ENCODE measurements around the gene HDAC9.
"Not testable (repeated sequence)": the region's sequence is repeated elsewhere in the genome, so short reads cannot be mapped to it uniquely, and the experiment has no call there.

The HDAC9 gene

DNA sequence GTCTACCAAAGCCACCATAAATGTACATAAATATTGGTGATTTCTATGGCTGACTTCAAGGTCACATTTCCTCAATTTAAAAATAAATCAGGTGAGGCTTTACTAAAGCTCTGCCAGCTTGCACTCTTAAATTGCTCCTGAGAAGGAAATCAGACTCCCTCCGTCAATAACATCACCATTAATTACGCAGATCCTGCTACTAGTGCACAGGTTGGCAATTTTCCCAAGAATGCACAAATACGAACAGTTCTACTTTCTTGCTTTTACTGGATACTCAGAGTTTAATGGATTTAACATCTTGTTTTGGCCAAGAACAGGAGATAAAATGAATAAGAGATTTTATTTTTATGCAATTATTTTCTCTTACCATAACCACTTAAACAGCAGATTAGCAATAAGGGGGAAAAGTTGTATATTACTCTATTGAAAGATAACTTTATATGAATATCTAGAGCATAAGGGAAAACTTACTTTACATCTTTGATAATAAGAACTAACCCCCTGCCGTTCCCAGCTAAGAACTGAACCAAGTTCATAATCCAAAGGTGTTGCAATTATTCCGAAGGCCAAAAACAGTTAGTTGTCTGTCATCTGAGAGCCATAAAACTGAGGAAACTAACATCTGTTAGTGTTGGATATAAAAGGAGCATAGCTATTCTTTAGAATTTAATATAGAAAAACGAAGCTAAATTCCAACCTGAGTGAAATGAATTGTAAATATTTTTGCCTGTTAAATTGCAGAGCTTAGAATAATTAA, 481.3 kb downstream of the HDAC9 start:
- no peak overlapping the region for H3K4me3 ChIP-seq (IDR thresholded peaks at IDR 0.05; ENCODE audit: insufficient read depth, low read depth, low read length)
- no peak overlapping the region for H3K9ac ChIP-seq
- no peaks in the 10 kb centered on the region for H3K36me3 ChIP-seq (ENCODE audit: insufficient read depth)
- no peak overlapping the region for H2AFZ ChIP-seq (ENCODE audit: low read depth)
- H3K4me2 ChIP-seq, result no peak overlapping the region
- no peak overlapping the region for H3K27ac ChIP-seq
- H3K79me2 ChIP-seq (ENCODE audit: insufficient read depth, low read depth), result no peaks in the 10 kb centered on the region
- H3K4me1 ChIP-seq (ENCODE audit: low read depth, poor library complexity, severe bottlenecking), result no peaks in the 10 kb centered on the region
- H3K27me3 ChIP-seq (ENCODE audit: insufficient read depth, low read depth), result no peaks in the 10 kb centered on the region
- H4K20me1 ChIP-seq (ENCODE audit: insufficient read depth), result no peaks in the 10 kb centered on the region
- TF ChIP-seq, protein P1, sequence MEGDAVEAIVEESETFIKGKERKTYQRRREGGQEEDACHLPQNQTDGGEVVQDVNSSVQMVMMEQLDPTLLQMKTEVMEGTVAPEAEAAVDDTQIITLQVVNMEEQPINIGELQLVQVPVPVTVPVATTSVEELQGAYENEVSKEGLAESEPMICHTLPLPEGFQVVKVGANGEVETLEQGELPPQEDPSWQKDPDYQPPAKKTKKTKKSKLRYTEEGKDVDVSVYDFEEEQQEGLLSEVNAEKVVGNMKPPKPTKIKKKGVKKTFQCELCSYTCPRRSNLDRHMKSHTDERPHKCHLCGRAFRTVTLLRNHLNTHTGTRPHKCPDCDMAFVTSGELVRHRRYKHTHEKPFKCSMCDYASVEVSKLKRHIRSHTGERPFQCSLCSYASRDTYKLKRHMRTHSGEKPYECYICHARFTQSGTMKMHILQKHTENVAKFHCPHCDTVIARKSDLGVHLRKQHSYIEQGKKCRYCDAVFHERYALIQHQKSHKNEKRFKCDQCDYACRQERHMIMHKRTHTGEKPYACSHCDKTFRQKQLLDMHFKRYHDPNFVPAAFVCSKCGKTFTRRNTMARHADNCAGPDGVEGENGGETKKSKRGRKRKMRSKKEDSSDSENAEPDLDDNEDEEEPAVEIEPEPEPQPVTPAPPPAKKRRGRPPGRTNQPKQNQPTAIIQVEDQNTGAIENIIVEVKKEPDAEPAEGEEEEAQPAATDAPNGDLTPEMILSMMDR (conservative IDR thresholded peaks at IDR 0.05; ENCODE audit: low read depth, low read length), result no peak

DNA sequence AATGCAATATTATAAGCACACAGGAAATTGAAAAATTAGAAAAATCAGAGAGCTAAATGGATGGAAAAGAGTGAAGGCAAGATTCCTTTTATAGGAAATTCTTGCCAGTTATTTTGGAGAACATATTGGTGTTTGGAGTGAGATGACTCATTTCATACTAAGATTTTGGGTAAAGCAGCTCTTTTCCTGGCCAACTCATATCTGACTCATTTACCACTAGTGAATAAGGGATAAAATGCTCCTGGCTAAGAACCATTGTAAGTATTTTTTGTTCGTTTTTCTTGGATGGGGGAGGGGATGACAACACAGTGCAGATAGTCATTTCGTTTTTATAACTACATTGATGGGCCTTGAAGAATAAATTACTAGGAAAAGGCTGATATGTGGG, 482.6 kb downstream of the HDAC9 start:
- Histone ChIP-seq H3K27me3 (ENCODE audit: insufficient read depth, low read depth) (no peaks in the 10 kb centered on the region), H3K4me1 (ENCODE audit: low read depth, poor library complexity, severe bottlenecking) (no peaks in the 10 kb centered on the region), H4K20me1 (ENCODE audit: insufficient read depth) (no peaks in the 10 kb centered on the region), H3K79me2 (ENCODE audit: insufficient read depth, low read depth) (no peaks in the 10 kb centered on the region), H3K36me3 (ENCODE audit: insufficient read depth) (no peaks in the 10 kb centered on the region), H3K9ac (no peak overlapping the region), H3K4me2 (no peak overlapping the region), H2AFZ (ENCODE audit: low read depth) (no peak overlapping the region), H3K4me3 (IDR thresholded peaks at IDR 0.05; ENCODE audit: insufficient read depth, low read depth, low read length) (no peak overlapping the region), H3K27ac (no peak overlapping the region)
- TF ChIP-seq, protein P1 (conservative IDR thresholded peaks at IDR 0.05; ENCODE audit: low read depth, low read length), result no peak

DNA sequence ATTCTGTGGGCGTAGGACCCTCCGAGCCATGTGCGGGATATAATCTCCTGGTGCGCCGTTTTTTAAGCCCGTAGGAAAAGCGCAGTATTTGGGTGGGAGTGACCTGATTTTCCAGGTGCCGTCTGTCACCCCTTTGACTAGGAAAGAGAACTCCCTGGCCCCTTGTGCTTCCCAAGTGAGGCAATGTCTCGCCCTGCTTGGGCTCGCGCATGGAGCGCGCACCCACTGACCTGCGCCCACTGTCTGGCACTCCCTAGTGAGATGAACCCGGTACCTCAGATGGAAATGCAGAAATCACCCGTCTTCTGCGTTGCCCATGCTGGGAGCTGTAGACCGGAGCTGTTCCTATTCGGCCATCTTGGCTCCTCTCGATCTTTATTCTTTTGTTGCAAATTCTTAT, 495.2 kb downstream of the HDAC9 start:
- not testable (repeated sequence) for H4K20me1 ChIP-seq (ENCODE audit: insufficient read depth); H3K36me3 ChIP-seq (ENCODE audit: insufficient read depth); H3K4me3 ChIP-seq (IDR thresholded peaks at IDR 0.05; ENCODE audit: insufficient read depth, low read depth, low read length); H3K79me2 ChIP-seq (ENCODE audit: insufficient read depth, low read depth); H3K4me1 ChIP-seq (ENCODE audit: low read depth, poor library complexity, severe bottlenecking); H3K27ac ChIP-seq; H2AFZ ChIP-seq (ENCODE audit: low read depth); H3K27me3 ChIP-seq (ENCODE audit: insufficient read depth, low read depth); H3K9ac ChIP-seq; H3K4me2 ChIP-seq

DNA sequence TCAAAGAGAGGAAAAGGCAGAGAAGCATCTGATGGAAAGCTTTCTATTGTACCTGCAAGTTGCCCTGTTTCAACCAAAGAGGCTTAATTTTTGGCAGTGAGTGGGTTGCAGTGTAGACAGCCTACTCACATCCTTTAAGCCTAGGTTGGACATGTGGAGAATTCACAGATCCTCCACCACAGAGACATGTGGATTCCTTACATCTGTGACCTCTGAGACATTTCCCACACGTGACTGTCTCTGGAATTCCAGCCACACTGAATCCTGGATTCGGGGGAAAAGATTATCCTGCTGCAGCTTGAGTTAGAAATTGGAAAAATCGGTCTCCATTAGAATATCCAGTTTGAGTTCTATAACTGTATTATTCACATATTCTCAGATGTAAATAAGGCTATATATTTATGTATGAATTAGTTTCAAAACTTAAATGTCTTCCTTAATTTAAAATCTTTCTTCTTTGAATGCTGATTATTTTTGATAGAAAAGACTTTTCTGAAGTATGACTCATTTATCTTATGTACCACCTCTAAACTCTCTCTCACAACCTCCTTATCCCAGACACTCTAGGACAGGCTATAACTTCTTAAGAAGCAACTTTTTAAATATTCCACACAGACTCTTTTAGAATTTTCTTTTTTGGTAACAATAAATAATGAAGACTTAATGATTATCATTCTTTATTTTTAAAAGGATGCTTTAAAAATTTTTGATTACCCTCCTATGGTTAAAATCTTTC, 498.6 kb downstream of the HDAC9 start:
- no peak overlapping the region for H2AFZ ChIP-seq (ENCODE audit: low read depth)
- H3K4me2 ChIP-seq, result no peak overlapping the region
- no peaks in the 10 kb centered on the region for H3K4me1 ChIP-seq (ENCODE audit: low read depth, poor library complexity, severe bottlenecking)
- no peak overlapping the region for H3K4me3 ChIP-seq (IDR thresholded peaks at IDR 0.05; ENCODE audit: insufficient read depth, low read depth, low read length)
- H3K27ac ChIP-seq, result no peak overlapping the region
- TF ChIP-seq, protein P1 (conservative IDR thresholded peaks at IDR 0.05; ENCODE audit: low read depth, low read length), result no peak
- no peak overlapping the region for H3K9ac ChIP-seq
- no peaks in the 10 kb centered on the region for H4K20me1 ChIP-seq (ENCODE audit: insufficient read depth)
- no peaks in the 10 kb centered on the region for H3K27me3 ChIP-seq (ENCODE audit: insufficient read depth, low read depth)
- no peaks in the 10 kb centered on the region for H3K36me3 ChIP-seq (ENCODE audit: insufficient read depth)
- no peaks in the 10 kb centered on the region for H3K79me2 ChIP-seq (ENCODE audit: insufficient read depth, low read depth)

DNA sequence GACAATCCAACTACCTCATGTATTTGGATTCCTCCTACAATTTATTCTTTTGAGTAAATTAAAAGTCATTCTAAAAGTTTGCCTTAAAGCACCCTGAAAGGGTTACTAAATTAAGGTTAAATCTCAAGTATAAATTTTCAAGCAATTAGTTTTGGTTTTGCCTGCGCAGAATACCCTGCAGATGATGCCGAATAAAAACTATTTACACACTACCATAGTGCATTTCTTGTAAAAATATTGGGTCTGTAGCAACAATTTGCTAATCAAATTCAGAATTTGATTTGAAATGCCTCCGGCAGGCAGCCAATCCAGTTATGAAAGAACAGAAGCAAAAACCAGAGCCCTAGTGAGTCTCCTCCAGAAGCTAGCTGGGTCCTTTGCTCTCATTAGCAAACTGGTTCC, 499.7 kb downstream of the HDAC9 start:
- no peak overlapping the region for H2AFZ ChIP-seq (ENCODE audit: low read depth)
- no peaks in the 10 kb centered on the region for H3K36me3 ChIP-seq (ENCODE audit: insufficient read depth)
- no peaks in the 10 kb centered on the region for H4K20me1 ChIP-seq (ENCODE audit: insufficient read depth)
- H3K4me3 ChIP-seq (IDR thresholded peaks at IDR 0.05; ENCODE audit: insufficient read depth, low read depth, low read length), result no peak overlapping the region
- no peak overlapping the region for H3K9ac ChIP-seq
- no peak overlapping the region for H3K4me2 ChIP-seq
- TF ChIP-seq, protein P1 (conservative IDR thresholded peaks at IDR 0.05; ENCODE audit: low read depth, low read length), result no peak
- H3K4me1 ChIP-seq (ENCODE audit: low read depth, poor library complexity, severe bottlenecking), result no peaks in the 10 kb centered on the region
- H3K27ac ChIP-seq, result no peak overlapping the region
- H3K27me3 ChIP-seq (ENCODE audit: insufficient read depth, low read depth), result no peaks in the 10 kb centered on the region
- H3K79me2 ChIP-seq (ENCODE audit: insufficient read depth, low read depth), result no peaks in the 10 kb centered on the region
